CD4-positive, alpha-beta memory T cell (primary cell): ENCODE measurements around the gene FBXO46. TPM values are rescaled to one million over a fixed set of nuclear protein-coding genes. Genes with fewer than 3 reads are reported as not detected.

Experiments used
- CTCF ChIA-PET: fragments of 350-600 bp; sonication (Branson Sonifier 250); formaldehyde crosslinking; loops from one replicate; lab custom pipeline; 2021; ENCODE audit warnings: inconsistent platforms; ENCODE audit not compliant: partially characterized antibody; lab: Charles Lee
- POLR2A ChIA-PET: fragments of 350-600 bp; sonication (Branson Sonifier 250); formaldehyde crosslinking; loops from one replicate; lab custom pipeline; 2021; ENCODE audit not compliant: partially characterized antibody; lab: Charles Lee
- DNase-seq, 5 donors: peaks; one replicate each; pipeline versions ENCODE4 v3.0.0 to v3.0.0-alpha.2; 2020 to 2022; ENCODE audit warnings: mixed read lengths in 1 of 5
- H3K27ac ChIP-seq: one replicate; pipeline ENCODE4 v1.7.0; 2013; ENCODE audit warnings: low read depth, low read length
- H3K27me3 ChIP-seq: 2 replicates; pipeline ENCODE4 v1.7.0; 2013; ENCODE audit warnings: mild to moderate bottlenecking, low read length, moderate library complexity; ENCODE audit not compliant: insufficient read depth
- H3K36me3 ChIP-seq: 2 replicates; pipeline ENCODE4 v1.7.0; 2013; ENCODE audit warnings: mild to moderate bottlenecking, low read length, moderate library complexity; ENCODE audit not compliant: insufficient read depth
- H3K4me1 ChIP-seq: 2 replicates; pipeline ENCODE4 v1.7.0; 2013; ENCODE audit warnings: mild to moderate bottlenecking, low read length, moderate library complexity; ENCODE audit not compliant: insufficient read depth
- H3K4me3 ChIP-seq, 2 donors: one replicate each; pipeline ENCODE4 v1.7.0; 2013; ENCODE audit warnings: low read length in 2 of 2, mild to moderate bottlenecking in 1 of 2
- H3K9me3 ChIP-seq, 2 donors: one replicate each; pipeline ENCODE4 v1.7.0; 2013; ENCODE audit warnings: low read length in 2 of 2, control low read depth in 1 of 2; ENCODE audit not compliant: control insufficient read depth in 1 of 2
- H3K27ac Mint-ChIP-seq, 7 donors: one replicate each; pipeline ENCODE4 v1.8.0; 2020 to 2021; ENCODE audit warnings: mixed read lengths in 7 of 7, mild to moderate bottlenecking in 6 of 7, inconsistent platforms in 3 of 7, moderate library complexity in 3 of 7
- H3K27me3 Mint-ChIP-seq, 2 donors: one replicate each; pipeline ENCODE4 v1.8.0; 2020 to 2021; ENCODE audit warnings: mixed read lengths in 2 of 2
- H3K36me3 Mint-ChIP-seq, 2 donors: one replicate each; pipeline ENCODE4 v1.8.0; 2020 to 2021; ENCODE audit warnings: mixed read lengths in 2 of 2, inconsistent platforms in 1 of 2, mild to moderate bottlenecking in 1 of 2
- H3K4me1 Mint-ChIP-seq, 4 donors: one replicate each; pipeline ENCODE4 v1.8.0; 2020 to 2021; ENCODE audit warnings: mixed read lengths in 4 of 4, mild to moderate bottlenecking in 1 of 4
- H3K4me3 Mint-ChIP-seq, 8 donors: one replicate each; pipeline ENCODE4 v1.8.0; 2020 to 2021; ENCODE audit warnings: mixed read lengths in 8 of 8, mild to moderate bottlenecking in 7 of 8, moderate library complexity in 6 of 8, inconsistent platforms in 3 of 8
- H3K9me3 Mint-ChIP-seq, 8 donors: one replicate each; pipeline ENCODE4 v1.8.0; 2020 to 2021; ENCODE audit warnings: mixed read lengths in 8 of 8, mild to moderate bottlenecking in 5 of 8, inconsistent platforms in 3 of 8, moderate library complexity in 1 of 8
- intact Hi-C: fragments of 100-400 bp; cut with micrococcal nuclease; formaldehyde crosslinking; loops from one replicate; pipeline ENCODE4 v1.15.1; 2023
- microRNA-seq: library from miRNA; unstranded; fragments of <30 nt; microRNA quantifications from one replicate; pipeline ENCODE4 v1.2.0, GENCODE V29; 2021; ENCODE audit warnings: borderline replicate concordance, borderline number of aligned reads, borderline microRNAs expressed, mixed read lengths
- polyA plus RNA-seq, 2 donors: library from polyadenylated mRNA; unstranded; fragments of 300-500 nt; fragmentation: Illumina TruSeq; gene quantifications; one replicate each; pipeline ENCODE4 v1.2.3, GENCODE V29; 2021
- total RNA-seq, 2 experiments: library from RNA; stranded (reverse); gene quantifications; one replicate each; pipeline ENCODE4 v1.2.3, GENCODE V29; 2021

Gene FBXO46
- total and polyA plus RNA-seq, 4 experiments from 2014 or later, result 3.7 to 37.3 (median 25.1) TPM

DNA sequence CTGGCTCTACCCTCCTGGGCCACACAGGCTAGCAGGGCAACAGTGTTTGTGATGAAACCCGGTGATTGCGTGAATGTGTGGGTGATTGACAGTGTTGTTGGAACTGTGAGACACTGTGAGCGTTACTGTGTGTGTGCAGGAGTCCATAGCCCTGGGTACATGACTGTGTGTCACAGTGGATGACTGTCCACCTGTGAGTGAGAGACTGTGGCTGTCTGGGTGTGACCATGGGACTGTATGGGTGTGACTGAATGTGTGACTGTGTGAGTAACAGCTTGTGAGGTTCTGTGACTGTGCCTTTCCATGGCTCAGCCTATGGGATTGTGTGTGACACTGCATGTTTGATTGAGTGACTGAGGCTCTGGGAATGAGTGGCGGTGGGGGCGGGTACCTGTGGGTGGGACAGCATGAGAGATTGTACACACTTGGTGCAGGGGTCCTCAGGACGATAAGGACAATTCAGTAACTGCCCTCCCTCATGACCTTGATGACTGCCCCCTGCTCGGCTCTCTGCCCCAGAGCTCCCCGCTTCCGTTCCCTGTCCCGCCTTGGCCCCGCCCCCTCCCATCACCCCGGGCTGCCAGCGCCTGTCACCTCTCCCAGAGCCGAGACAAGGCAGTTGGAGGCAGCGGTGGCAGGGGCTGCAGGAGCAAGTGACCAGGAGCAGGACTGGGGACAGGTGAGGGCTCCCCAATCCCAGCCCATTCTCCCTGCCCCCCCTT, 62.9 kb downstream of the FBXO46 start, which contains the start of gene GIPR:
Gene GIPR, plus strand, starts transcription at position 602 of the 722 bp plus-strand sequence. CDS start 1,300 bp downstream, outside the sequence.
- intact Hi-C loops, result loop anchor here (1.0 to 2.0 kb wide), 2 partner anchors 14 to 25 kb away; no protein-coding TSS in a partner anchor
- H3K27me3 ChIP-seq, result no peaks in the 10 kb centered on the region
- no peak within 1 kb of the TSS for H3K27ac ChIP-seq
- Mint-ChIP-seq H3K4me3 (peak within 1 kb of the TSS; percentile 85 to 94 (median 90)), H3K36me3 (no peaks in the 10 kb centered on the region), H3K27me3 (peaks cover 4 to 20% of the 10 kb centered on the region in 2 donors), H3K4me1 (peaks cover 19 to 39% (median 30%) of the 10 kb centered on the region in 4 donors), H3K9me3 (no peaks in the 10 kb centered on the region), H3K27ac (peak within 1 kb of the TSS; percentile 12 to 92 (median 87))
- peak in 4 of 5 donors; percentile 18 to 67 (median 29) for DNase-seq
- H3K9me3 ChIP-seq, result no peaks in the 10 kb centered on the region
- peaks cover 29% of the 10 kb centered on the region for H3K4me1 ChIP-seq
- ChIA-PET POLR2A (interaction anchor here (1.2 to 2.8 kb wide), 5 partner anchors 11 to 235 kb away, joined by 3 to 19 read pairs (median 5); partner anchors contain the start of genes MYPOP, QPCTL and SNRPD2), CTCF (interaction anchor here (1.3 kb wide), 1 partner anchor 13 kb away, joined by 3 read pairs; no protein-coding TSS in a partner anchor)
- no peaks in the 10 kb centered on the region for H3K36me3 ChIP-seq
- peak within 1 kb of the TSS; percentile 72 to 73 for H3K4me3 ChIP-seq

DNA sequence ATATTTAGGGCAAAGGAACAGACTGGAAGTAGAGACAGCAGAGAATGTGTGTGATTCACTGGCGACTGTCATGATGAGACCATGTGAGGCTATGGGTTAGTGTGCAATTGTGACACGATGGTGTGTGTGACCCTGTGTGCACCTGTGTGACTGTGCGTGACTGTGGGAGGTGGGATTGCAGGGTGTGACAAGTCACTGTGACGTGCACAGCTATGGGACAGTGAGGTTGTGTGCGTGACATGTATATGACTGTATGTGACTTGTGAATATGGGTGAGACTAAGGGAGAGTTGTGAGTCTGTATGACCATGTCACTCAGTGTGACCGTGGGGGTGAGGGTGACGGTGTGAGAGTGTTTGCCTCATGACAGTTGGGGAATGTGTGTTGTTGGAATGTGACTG, 66.1 kb downstream of the FBXO46 start:
- H3K27ac Mint-ChIP-seq, result no peak overlapping the region
- ChIA-PET POLR2A (no interaction called here), CTCF (no interaction called here)
- Histone ChIP-seq H3K4me1 (peaks cover 23% of the 10 kb centered on the region), H3K27me3 (no peaks in the 10 kb centered on the region), H3K4me3 (no peak overlapping the region), H3K9me3 (no peaks in the 10 kb centered on the region), H3K27ac (no peak overlapping the region), H3K36me3 (no peaks in the 10 kb centered on the region)
- H3K27me3 Mint-ChIP-seq, result peaks cover 1 to 8% of the 10 kb centered on the region in 2 donors
- peaks cover 14 to 29% (median 19%) of the 10 kb centered on the region in 4 donors for H3K4me1 Mint-ChIP-seq
- no peaks in the 10 kb centered on the region for H3K36me3 Mint-ChIP-seq
- DNase-seq, result no peak
- peak overlapping the region in 1 of 8 donors; percentile 17 for H3K4me3 Mint-ChIP-seq
- H3K9me3 Mint-ChIP-seq, result no peaks in the 10 kb centered on the region
- intact Hi-C loops, result no loop called here

GRCh38 chr19:45663800-45664199, 66.9 kb downstream of the FBXO46 start:
- intact Hi-C loops, result no loop called here
- H3K36me3 Mint-ChIP-seq, result no peaks in the 10 kb centered on the region
- ChIA-PET POLR2A (no interaction called here), CTCF (no interaction called here)
- peaks cover 15% of the 10 kb centered on the region for H3K4me1 ChIP-seq
- H3K4me3 ChIP-seq, result no peak overlapping the region
- H3K27ac ChIP-seq, result no peak overlapping the region
- no peaks in the 10 kb centered on the region for H3K9me3 Mint-ChIP-seq
- no peak for DNase-seq
- peaks cover 11 to 21% (median 16%) of the 10 kb centered on the region in 4 donors for H3K4me1 Mint-ChIP-seq
- H3K4me3 Mint-ChIP-seq, result no peak overlapping the region
- peaks cover 2 to 8% of the 10 kb centered on the region in 2 donors for H3K27me3 Mint-ChIP-seq
- no peaks in the 10 kb centered on the region for H3K9me3 ChIP-seq
- no peaks in the 10 kb centered on the region for H3K27me3 ChIP-seq
- H3K36me3 ChIP-seq, result no peaks in the 10 kb centered on the region
- no peak overlapping the region for H3K27ac Mint-ChIP-seq

DNA sequence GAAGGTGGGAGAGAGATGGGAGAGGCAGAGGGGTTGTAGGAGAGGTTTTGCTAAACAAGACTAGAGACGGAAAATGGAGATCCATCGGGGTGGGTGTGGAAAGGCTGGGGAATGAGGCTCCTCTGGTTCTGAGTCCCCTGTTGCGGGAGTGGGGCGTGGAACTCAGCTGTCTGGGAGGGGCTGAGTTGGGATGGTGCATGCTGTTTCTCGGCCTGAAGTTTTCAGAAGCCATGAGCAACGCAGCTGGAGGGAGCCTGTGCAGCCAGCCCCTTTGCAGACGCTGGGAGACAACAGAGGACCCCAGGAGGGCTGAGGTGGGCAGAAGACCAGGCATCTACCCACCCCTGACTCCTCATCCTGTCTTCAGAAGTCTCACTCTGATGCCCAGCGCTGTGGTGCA, 70.1 kb downstream of the FBXO46 start:
- Mint-ChIP-seq H3K9me3 (no peaks in the 10 kb centered on the region), H3K36me3 (no peaks in the 10 kb centered on the region), H3K27ac (no peak overlapping the region), H3K4me1 (peaks cover 0 to 10% (median 4%) of the 10 kb centered on the region in 4 donors), H3K4me3 (no peak overlapping the region), H3K27me3 (peaks cover 3% of the 10 kb centered on the region in 2 donors)
- no peak for DNase-seq
- ChIA-PET CTCF (no interaction called here), POLR2A (interaction anchor here (1.0 kb wide), 1 partner anchor 22 kb away, joined by 3 read pairs; no protein-coding TSS in a partner anchor)
- intact Hi-C loops, result no loop called here
- Histone ChIP-seq H3K4me3 (no peak overlapping the region), H3K27ac (no peak overlapping the region), H3K27me3 (no peaks in the 10 kb centered on the region), H3K36me3 (no peaks in the 10 kb centered on the region), H3K4me1 (no peaks in the 10 kb centered on the region), H3K9me3 (no peaks in the 10 kb centered on the region)

Small RNAs within 50 kb of the gene (microRNA-seq; reads per million reads assigned to microRNA genes)
- gene MIR642A (not detected), gene MIR642B (not detected)

Other genes starting within 250 kb of the FBXO46 start
- gene RTN2, start 233.8 kb downstream of the FBXO46 start, total RNA-seq, result 1 to 10 TPM in 1 of 2 experiments, under 1 TPM in 1; 0.14 to 1.1 TPM
- under 1 TPM in 1 of 2 donors, not detected in 1; 0.48 TPM for gene RTN2, start 233.8 kb downstream of the FBXO46 start, polyA plus RNA-seq
- 1 to 10 TPM; 5.8 to 7.9 TPM for gene PPM1N, start 232.5 kb downstream of the FBXO46 start, total RNA-seq
- 1 to 10 TPM; 3.7 to 4.0 TPM for gene PPM1N, start 232.5 kb downstream of the FBXO46 start, polyA plus RNA-seq
- 10 to 100 TPM; 89.8 to 92.8 TPM for gene VASP, start 223.4 kb downstream of the FBXO46 start, total RNA-seq
- gene VASP, start 223.4 kb downstream of the FBXO46 start, polyA plus RNA-seq, result 10 to 100 TPM; 49.1 to 53.4 TPM
- 10 to 100 TPM in 1 of 2 experiments, 1 to 10 TPM in 1; 9.9 to 10.8 TPM for gene OPA3, start 146.1 kb downstream of the FBXO46 start, total RNA-seq
- gene OPA3, start 146.1 kb downstream of the FBXO46 start, polyA plus RNA-seq, result 10 to 100 TPM in 1 of 2 donors, 1 to 10 TPM in 1; 4.4 to 12.9 TPM
- not detected for gene GPR4, start 128.7 kb downstream of the FBXO46 start, total RNA-seq
- not detected for gene GPR4, start 128.7 kb downstream of the FBXO46 start, polyA plus RNA-seq
- gene EML2, start 91.5 kb downstream of the FBXO46 start, total RNA-seq, result 10 to 100 TPM; 76.7 to 78.0 TPM
- 10 to 100 TPM; 11.0 to 20.8 TPM for gene EML2, start 91.5 kb downstream of the FBXO46 start, polyA plus RNA-seq
- gene GIPR, start 62.7 kb downstream of the FBXO46 start, total RNA-seq, result 1 to 10 TPM; 6.1 to 6.4 TPM
- under 1 TPM in 1 of 2 donors, not detected in 1; 0.12 TPM for gene GIPR, start 62.7 kb downstream of the FBXO46 start, polyA plus RNA-seq
- 100 to 1,000 TPM; 380 to 406 TPM for gene SNRPD2, start 38.9 kb downstream of the FBXO46 start, total RNA-seq
- 1,000 to 10,000 TPM in 1 of 2 donors, 100 to 1,000 TPM in 1; 956 to 1,238 TPM for gene SNRPD2, start 38.9 kb downstream of the FBXO46 start, polyA plus RNA-seq
- gene QPCTL, start 38.2 kb downstream of the FBXO46 start, total RNA-seq, result 10 to 100 TPM; 10.8 to 11.4 TPM
- gene QPCTL, start 38.2 kb downstream of the FBXO46 start, polyA plus RNA-seq, result 1 to 10 TPM in 1 of 2 donors, under 1 TPM in 1; 0.94 to 1.5 TPM
- not detected for gene MEIOSIN, start 2.5 kb upstream of the FBXO46 start, total RNA-seq
- gene MEIOSIN, start 2.5 kb upstream of the FBXO46 start, polyA plus RNA-seq, result not detected
- gene SIX5, start 38.4 kb upstream of the FBXO46 start, total RNA-seq, result 1 to 10 TPM; 1.5 to 1.7 TPM
- under 1 TPM in 1 of 2 donors, not detected in 1; 0.08 TPM for gene SIX5, start 38.4 kb upstream of the FBXO46 start, polyA plus RNA-seq
- 10 to 100 TPM; 30.8 to 32.9 TPM for gene DMPK, start 51.6 kb upstream of the FBXO46 start, total RNA-seq
- gene DMPK, start 51.6 kb upstream of the FBXO46 start, polyA plus RNA-seq, result 1 to 10 TPM in 1 of 2 donors, not detected in 1; 1.3 TPM
- gene DMWD, start 61.9 kb upstream of the FBXO46 start, total RNA-seq, result 10 to 100 TPM; 49.3 to 52.6 TPM
- 10 to 100 TPM in 1 of 2 donors, 1 to 10 TPM in 1; 6.9 to 11.7 TPM for gene DMWD, start 61.9 kb upstream of the FBXO46 start, polyA plus RNA-seq
- gene RSPH6A, start 84.4 kb upstream of the FBXO46 start, total RNA-seq, result under 1 TPM; 0.29 to 0.39 TPM
- not detected for gene RSPH6A, start 84.4 kb upstream of the FBXO46 start, polyA plus RNA-seq
- gene SYMPK, start 132.3 kb upstream of the FBXO46 start, total RNA-seq, result 10 to 100 TPM; 93.9 to 98.2 TPM
- 10 to 100 TPM in 1 of 2 donors, 1 to 10 TPM in 1; 6.0 to 17.5 TPM for gene SYMPK, start 132.3 kb upstream of the FBXO46 start, polyA plus RNA-seq
- not detected for gene FOXA3, start 133.4 kb upstream of the FBXO46 start, total RNA-seq
- gene FOXA3, start 133.4 kb upstream of the FBXO46 start, polyA plus RNA-seq, result not detected
- 10 to 100 TPM; 33.7 to 35.8 TPM for gene IRF2BP1, start 155.2 kb upstream of the FBXO46 start, total RNA-seq
- 1 to 10 TPM; 2.4 to 8.2 TPM for gene IRF2BP1, start 155.2 kb upstream of the FBXO46 start, polyA plus RNA-seq
- gene MYPOP, start 171.7 kb upstream of the FBXO46 start, total RNA-seq, result 10 to 100 TPM; 12.9 to 15.1 TPM
- under 1 TPM; 0.10 to 0.87 TPM for gene MYPOP, start 171.7 kb upstream of the FBXO46 start, polyA plus RNA-seq
- not detected for gene NANOS2, start 183.9 kb upstream of the FBXO46 start, total RNA-seq
- not detected for gene NANOS2, start 183.9 kb upstream of the FBXO46 start, polyA plus RNA-seq
- not detected for gene NOVA2, start 243.0 kb upstream of the FBXO46 start, total RNA-seq
- gene NOVA2, start 243.0 kb upstream of the FBXO46 start, polyA plus RNA-seq, result not detected